ENCODE results near the gene HOATZ.

Gene HOATZ

GRCh38 chr11:111577821-111578220 lies 63.2 kb downstream of the HOATZ start:
- DNase-seq (ENCODE audit: low read depth): no peak

GRCh38 chr11:111581341-111581740 lies 66.8 kb downstream of the HOATZ start:
- no peak for DNase-seq (ENCODE audit: low read depth)

GRCh38 chr11:111582163-111582562 lies 67.6 kb downstream of the HOATZ start:
- DNase-seq (ENCODE audit: low read depth): no peak

GRCh38 chr11:111582881-111583280 lies 68.3 kb downstream of the HOATZ start:
- DNase-seq (ENCODE audit: low read depth): no peak

GRCh38 chr11:111585371-111585770 lies 70.8 kb downstream of the HOATZ start:
- peak; percentile 85 for DNase-seq (ENCODE audit: low read depth)

GRCh38 chr11:111586388-111586831 lies 71.8 kb downstream of the HOATZ start:
- DNase-seq (ENCODE audit: low read depth): peak; percentile 74

Data from ELR (cell line).